Upper lobe of left lung (tissue), 6 donors: ENCODE measurements around the gene HOMER2. TPM values are rescaled to one million over a fixed set of nuclear protein-coding genes. Genes with fewer than 3 reads are reported as not detected.

Source experiments
- ATAC-seq, 2 donors: fragments of 200-7000 bp; cut with Tn5 transposase; one replicate each; pipeline ENCODE4 v1.9.1; 2022; ENCODE audit warnings: mild to moderate bottlenecking in 2 of 2, moderate library complexity in 2 of 2; ENCODE audit not compliant: low FRiP score in 2 of 2
- DNase-seq, 2 donors: peaks; one replicate each; pipeline ENCODE4 v3.0.0-alpha.2; 2019 to 2020
- H3K27ac ChIP-seq, 4 donors: fragments of 200-600 bp; sonication (generic); one replicate each; pipeline ENCODE4 v1.5.1; 2016 to 2019
- H3K27me3 ChIP-seq, 4 donors: fragments of 200-600 bp; sonication (generic); one replicate each; pipeline ENCODE4 v1.5.1; 2017 to 2019
- H3K36me3 ChIP-seq, 4 donors: fragments of 200-600 bp; sonication (generic); one replicate each; pipeline ENCODE4 v1.5.1; 2016 to 2019
- H3K4me1 ChIP-seq, 4 donors: fragments of 200-600 bp; sonication (generic); one replicate each; pipeline ENCODE4 v1.5.1; 2018 to 2019
- H3K4me3 ChIP-seq, 4 donors: fragments of 200-600 bp; sonication (generic); one replicate each; pipeline ENCODE4 v1.5.1; 2017 to 2019; ENCODE audit warnings: mild to moderate bottlenecking in 2 of 4, moderate library complexity in 1 of 4
- H3K9me3 ChIP-seq, 4 donors: fragments of 200-600 bp; sonication (generic); one replicate each; pipeline ENCODE4 v1.5.1; 2018 to 2019
- EP300 ChIP-seq, 4 donors: sonication (generic); formaldehyde crosslinking; IDR thresholded peaks; one replicate each; pipeline ENCODE4 v1.5.1; 2017; ENCODE audit warnings: antibody characterized with exemption in 4 of 4, control low read depth in 2 of 4
- POLR2A ChIP-seq, 4 donors: fragments of 450-650 bp; IDR thresholded peaks; one replicate each; pipeline ENCODE4 v1.5.1; 2016 to 2017; ENCODE audit warnings: antibody characterized with exemption in 4 of 4, mild to moderate bottlenecking in 2 of 4
- POLR2AphosphoS5 ChIP-seq, 2 donors: sonication (generic); formaldehyde crosslinking; IDR thresholded peaks; one replicate each; pipeline ENCODE4 v1.5.1; 2017; ENCODE audit warnings: antibody characterized with exemption in 2 of 2
- WGBS, 2 donors: methylation state at CpG; one replicate each; pipeline ENCODE4 v1.1.5; 2017 to 2018; 5-methylcytosine and 5-hydroxymethylcytosine counted together
- total RNA-seq, 6 donors: library from RNA; depleted of rRNA in 4 of 6; stranded (reverse); fragments of >200 nt in 4 of 6; gene quantifications; one replicate each; pipeline versions ENCODE4 v1.1.0 to v1.2.1, GENCODE V29; 2016 to 2021
- TF ChIP-seq, protein P1 (sequence below), 6 experiments: fragments of 450-650 bp in 4 of 6; fragments of 200-600 bp in 2 of 6; sonication (generic) in 2 of 6; IDR thresholded peaks; one replicate each; pipeline ENCODE4 v1.5.1; 2016 to 2019; ENCODE audit warnings: antibody characterized with exemption in 6 of 6
- donor health status: DM: no; HTN: no; CAD: no; lungs with moderate emphysema.
- donor health status: DM: no; HTN: yes; CAD: no; lungs with severe emphysema.

The HOMER2 gene
- total RNA-seq, 6 donors from 2014 or later: 11.3 to 76.5 (median 26.5) TPM

DNA sequence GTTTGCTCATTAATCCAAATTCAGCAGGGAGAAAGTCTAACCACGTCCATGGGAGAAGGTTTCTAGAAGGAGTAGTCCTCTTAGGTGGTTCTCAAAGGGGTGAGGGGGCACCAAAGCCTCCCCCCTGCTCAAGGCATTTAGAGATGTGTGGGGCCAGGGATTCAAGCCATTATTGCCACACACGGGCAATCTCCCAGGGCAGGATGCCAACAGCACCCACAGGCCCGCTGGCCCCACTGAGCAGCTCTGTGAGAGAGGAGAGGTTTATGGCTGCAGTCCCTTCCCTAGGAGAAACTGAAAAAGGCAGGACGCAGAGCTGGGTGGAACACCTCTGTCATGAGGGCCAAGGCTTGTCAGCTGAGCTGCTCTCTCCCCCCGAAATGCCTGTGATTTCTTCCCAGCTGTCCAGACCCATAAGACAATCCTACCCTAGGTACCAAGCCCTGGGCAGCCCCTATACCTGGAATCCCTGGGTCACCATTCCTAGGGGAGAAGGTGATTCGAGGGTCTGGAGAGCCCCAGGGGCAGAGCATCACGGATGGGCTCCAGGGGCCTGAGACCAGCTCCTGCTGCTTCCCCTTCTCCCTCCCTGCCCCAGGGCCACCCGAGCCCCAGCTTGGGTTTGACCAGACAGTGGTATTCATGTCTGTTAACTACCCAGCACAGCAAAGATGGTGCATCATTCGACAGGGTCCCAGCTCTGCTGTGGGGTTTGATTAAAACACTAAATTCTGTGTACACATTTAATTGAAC lies 104.1 kb downstream of the HOMER2 start:
- TF ChIP-seq EP300 (IDR thresholded peaks at IDR 0.05) (no peak), POLR2A (IDR thresholded peaks at IDR 0.05) (no peak), POLR2AphosphoS5 (IDR thresholded peaks at IDR 0.05) (no peak)
- TF ChIP-seq, protein P1, sequence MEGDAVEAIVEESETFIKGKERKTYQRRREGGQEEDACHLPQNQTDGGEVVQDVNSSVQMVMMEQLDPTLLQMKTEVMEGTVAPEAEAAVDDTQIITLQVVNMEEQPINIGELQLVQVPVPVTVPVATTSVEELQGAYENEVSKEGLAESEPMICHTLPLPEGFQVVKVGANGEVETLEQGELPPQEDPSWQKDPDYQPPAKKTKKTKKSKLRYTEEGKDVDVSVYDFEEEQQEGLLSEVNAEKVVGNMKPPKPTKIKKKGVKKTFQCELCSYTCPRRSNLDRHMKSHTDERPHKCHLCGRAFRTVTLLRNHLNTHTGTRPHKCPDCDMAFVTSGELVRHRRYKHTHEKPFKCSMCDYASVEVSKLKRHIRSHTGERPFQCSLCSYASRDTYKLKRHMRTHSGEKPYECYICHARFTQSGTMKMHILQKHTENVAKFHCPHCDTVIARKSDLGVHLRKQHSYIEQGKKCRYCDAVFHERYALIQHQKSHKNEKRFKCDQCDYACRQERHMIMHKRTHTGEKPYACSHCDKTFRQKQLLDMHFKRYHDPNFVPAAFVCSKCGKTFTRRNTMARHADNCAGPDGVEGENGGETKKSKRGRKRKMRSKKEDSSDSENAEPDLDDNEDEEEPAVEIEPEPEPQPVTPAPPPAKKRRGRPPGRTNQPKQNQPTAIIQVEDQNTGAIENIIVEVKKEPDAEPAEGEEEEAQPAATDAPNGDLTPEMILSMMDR (IDR thresholded peaks at IDR 0.05): no peak
- peak in 1 of 2 donors; percentile 12 for DNase-seq
- no peak overlapping the region for H3K4me3 ChIP-seq

DNA sequence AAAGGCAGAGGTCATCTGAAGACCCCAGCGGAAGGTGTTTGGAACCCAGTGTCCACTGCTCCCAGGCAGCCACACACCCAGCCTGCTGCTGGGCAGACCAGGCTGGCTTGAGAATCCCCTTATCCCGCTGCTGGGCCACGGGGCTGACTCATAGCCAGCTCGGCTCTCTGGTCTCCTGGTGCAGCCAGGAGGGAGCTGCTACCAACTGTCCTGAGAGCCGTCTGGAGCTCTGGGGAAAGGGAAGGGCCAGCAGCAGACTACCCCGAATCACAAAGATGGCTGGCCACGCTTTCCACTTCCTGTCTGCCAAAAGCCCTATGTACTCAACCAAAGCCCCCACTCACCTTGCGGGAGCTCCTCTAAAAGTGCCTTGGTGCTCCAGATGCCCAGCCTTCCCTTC lies 104.8 kb downstream of the HOMER2 start:
- 74 to 79% methylated on average over 4 to 8 of the region's 8 CpGs for WGBS, 2 donors
- peaks cover 0 to 10% (median 7%) of the 10 kb centered on the region in 4 donors for H3K4me1 ChIP-seq
- no peak overlapping the region for H3K27ac ChIP-seq
- DNase-seq: no peak
- no peak for ATAC-seq
- H3K9me3 ChIP-seq: no peaks in the 10 kb centered on the region
- no peaks in the 10 kb centered on the region for H3K27me3 ChIP-seq
- TF ChIP-seq POLR2A (IDR thresholded peaks at IDR 0.05) (no peak), EP300 (IDR thresholded peaks at IDR 0.05) (no peak), POLR2AphosphoS5 (IDR thresholded peaks at IDR 0.05) (no peak)
- TF ChIP-seq, protein P1 (IDR thresholded peaks at IDR 0.05): no peak
- H3K4me3 ChIP-seq: no peak overlapping the region
- no peaks in the 10 kb centered on the region for H3K36me3 ChIP-seq

More for the DNA sequence above, 104.1 kb downstream of the HOMER2 start:
- H3K27ac ChIP-seq: no peak overlapping the region
- no peaks in the 10 kb centered on the region for H3K9me3 ChIP-seq
- no peak for ATAC-seq
- 73 to 84% methylated on average over 7 to 8 of the region's 9 CpGs for WGBS, 2 donors
- H3K4me1 ChIP-seq: peaks cover 0 to 10% (median 7%) of the 10 kb centered on the region in 4 donors
- no peaks in the 10 kb centered on the region for H3K36me3 ChIP-seq
- no peaks in the 10 kb centered on the region for H3K27me3 ChIP-seq

DNA sequence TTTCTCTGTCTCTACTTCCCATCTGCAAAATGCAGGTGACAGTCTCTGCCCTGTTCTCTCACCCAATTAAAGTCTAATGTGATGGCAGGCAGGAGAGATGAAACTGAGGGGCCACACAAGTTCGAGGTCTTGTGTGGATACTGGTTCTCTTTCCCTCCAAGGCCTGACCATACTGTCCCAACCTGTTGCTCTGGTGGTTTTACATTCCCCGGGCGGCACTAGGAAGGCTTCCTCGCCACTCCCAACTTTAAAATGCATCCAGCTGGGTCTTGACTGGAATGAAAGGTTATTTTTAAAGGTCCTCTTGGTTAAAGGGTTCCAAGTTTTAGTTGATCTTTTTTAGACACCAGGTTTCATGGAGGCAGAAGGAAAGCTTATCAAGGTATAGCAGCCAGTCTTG lies 105.9 kb downstream of the HOMER2 start:
- Histone ChIP-seq H3K27me3 (no peaks in the 10 kb centered on the region), H3K4me1 (peaks cover 0 to 10% (median 7%) of the 10 kb centered on the region in 4 donors), H3K27ac (no peak overlapping the region), H3K4me3 (no peak overlapping the region), H3K36me3 (no peaks in the 10 kb centered on the region), H3K9me3 (no peaks in the 10 kb centered on the region)
- DNase-seq (no peak), ATAC-seq (no peak)
- TF ChIP-seq POLR2A (IDR thresholded peaks at IDR 0.05) (no peak), EP300 (IDR thresholded peaks at IDR 0.05) (no peak), POLR2AphosphoS5 (IDR thresholded peaks at IDR 0.05) (no peak)
- TF ChIP-seq, protein P1 (IDR thresholded peaks at IDR 0.05): no peak
- WGBS, 2 donors: 81 to 93% methylated on average over 4 of the region's 4 CpGs

DNA sequence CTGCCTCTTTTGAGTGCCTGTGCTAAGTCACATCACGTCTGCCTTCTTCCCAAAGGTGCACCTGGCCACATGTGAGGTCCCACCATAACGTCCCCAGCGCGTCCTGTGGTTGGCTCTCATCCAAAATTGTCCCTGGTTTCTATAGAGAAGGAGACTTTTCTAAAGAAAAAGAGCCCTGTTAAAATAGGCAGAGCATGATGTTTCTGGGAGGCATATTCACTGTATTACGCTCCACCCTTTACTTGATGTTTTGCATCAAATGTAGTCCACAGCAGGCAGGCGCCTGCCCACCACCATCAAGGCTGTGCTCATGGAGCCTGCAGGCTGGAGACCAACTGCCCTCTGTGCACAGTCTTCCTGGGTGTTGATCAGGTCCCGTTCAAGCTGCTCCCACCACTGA lies 106.8 kb downstream of the HOMER2 start:
- Histone ChIP-seq H3K4me1 (peaks cover 0 to 10% (median 7%) of the 10 kb centered on the region in 4 donors), H3K36me3 (no peaks in the 10 kb centered on the region), H3K4me3 (no peak overlapping the region), H3K9me3 (no peaks in the 10 kb centered on the region), H3K27me3 (no peaks in the 10 kb centered on the region), H3K27ac (no peak overlapping the region)
- WGBS, 2 donors: 79 to 83% methylated on average over 6 to 7 of the region's 7 CpGs
- no peak for DNase-seq
- ATAC-seq: no peak
- TF ChIP-seq EP300 (IDR thresholded peaks at IDR 0.05) (no peak), POLR2A (IDR thresholded peaks at IDR 0.05) (no peak), POLR2AphosphoS5 (IDR thresholded peaks at IDR 0.05) (no peak)
- TF ChIP-seq, protein P1 (IDR thresholded peaks at IDR 0.05): no peak

DNA sequence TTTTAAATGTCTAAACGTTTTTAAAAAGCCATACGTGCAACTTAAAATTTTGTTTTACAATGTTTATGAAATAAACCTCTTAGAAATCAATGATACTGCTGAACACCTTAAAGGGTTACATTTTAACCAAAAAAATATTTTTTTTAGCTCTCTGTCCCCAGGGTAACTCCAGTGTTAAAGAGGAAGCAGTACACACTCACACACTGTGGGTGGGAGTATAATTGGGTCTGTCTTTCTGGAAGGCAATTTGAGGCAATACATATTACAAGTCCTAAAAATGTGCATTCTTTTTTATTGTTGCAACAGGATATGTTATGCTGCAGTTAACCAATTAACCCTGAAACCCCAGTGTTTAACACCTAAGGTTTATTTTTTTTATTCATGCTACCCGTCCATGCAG lies 109.0 kb downstream of the HOMER2 start:
- ATAC-seq (no peak), DNase-seq (no peak)
- H3K27ac ChIP-seq: no peak overlapping the region
- no peak overlapping the region for H3K4me3 ChIP-seq
- H3K36me3 ChIP-seq: no peaks in the 10 kb centered on the region
- no peaks in the 10 kb centered on the region for H3K9me3 ChIP-seq
- no peak for TF ChIP-seq POLR2AphosphoS5 (IDR thresholded peaks at IDR 0.05)
- no peak for TF ChIP-seq EP300 (IDR thresholded peaks at IDR 0.05)
- TF ChIP-seq POLR2A (IDR thresholded peaks at IDR 0.05): no peak
- TF ChIP-seq, protein P1 (IDR thresholded peaks at IDR 0.05): no peak
- no peaks in the 10 kb centered on the region for H3K4me1 ChIP-seq
- H3K27me3 ChIP-seq: no peaks in the 10 kb centered on the region
- 84 to 91% methylated on average over 3 of the region's 3 CpGs for WGBS, 2 donors
